Subcutaneous adipose tissue (tissue), 4 donors: Measurements from ENCODE around the gene SPAG9. TPM values are rescaled to one million over a fixed set of nuclear protein-coding genes. Genes with fewer than 3 reads are reported as not detected.

ENCODE experiments used
- total RNA-seq, 4 donors: library from RNA; depleted of rRNA; stranded (reverse); fragments of >200 nt; gene quantifications; one replicate each; pipeline ENCODE4 v1.1.0, GENCODE V29; 2016
- TF ChIP-seq, protein P1 (sequence below): fragments of 450-650 bp; IDR thresholded peaks from one replicate; pipeline ENCODE4 v1.5.1; 2016; ENCODE audit warnings: low read depth, mild to moderate bottlenecking, control low read depth, antibody characterized with exemption, moderate library complexity

Gene SPAG9
- total RNA-seq, 4 donors from 2014 or later: 135 to 153 (median 150) TPM

DNA sequence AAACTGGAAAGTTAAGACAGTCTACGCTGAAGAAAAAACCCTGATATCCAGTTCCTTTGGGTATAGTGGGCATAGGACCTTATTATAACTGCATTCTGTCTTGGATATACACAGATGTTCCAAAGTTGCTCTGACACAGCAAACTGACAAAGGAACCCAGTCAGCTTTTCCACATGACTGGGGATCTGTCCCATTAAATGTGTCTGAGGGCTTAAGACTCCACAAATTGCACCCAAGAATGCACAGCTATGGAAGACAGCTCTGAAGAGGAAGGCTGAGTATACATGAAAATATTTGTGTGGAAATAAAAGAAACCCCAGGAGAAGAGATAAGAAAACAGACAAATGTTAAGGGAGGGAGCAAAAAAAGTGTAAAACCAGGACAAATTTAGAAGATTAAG lies 114.1 kb downstream of the SPAG9 start:
- TF ChIP-seq, protein P1, sequence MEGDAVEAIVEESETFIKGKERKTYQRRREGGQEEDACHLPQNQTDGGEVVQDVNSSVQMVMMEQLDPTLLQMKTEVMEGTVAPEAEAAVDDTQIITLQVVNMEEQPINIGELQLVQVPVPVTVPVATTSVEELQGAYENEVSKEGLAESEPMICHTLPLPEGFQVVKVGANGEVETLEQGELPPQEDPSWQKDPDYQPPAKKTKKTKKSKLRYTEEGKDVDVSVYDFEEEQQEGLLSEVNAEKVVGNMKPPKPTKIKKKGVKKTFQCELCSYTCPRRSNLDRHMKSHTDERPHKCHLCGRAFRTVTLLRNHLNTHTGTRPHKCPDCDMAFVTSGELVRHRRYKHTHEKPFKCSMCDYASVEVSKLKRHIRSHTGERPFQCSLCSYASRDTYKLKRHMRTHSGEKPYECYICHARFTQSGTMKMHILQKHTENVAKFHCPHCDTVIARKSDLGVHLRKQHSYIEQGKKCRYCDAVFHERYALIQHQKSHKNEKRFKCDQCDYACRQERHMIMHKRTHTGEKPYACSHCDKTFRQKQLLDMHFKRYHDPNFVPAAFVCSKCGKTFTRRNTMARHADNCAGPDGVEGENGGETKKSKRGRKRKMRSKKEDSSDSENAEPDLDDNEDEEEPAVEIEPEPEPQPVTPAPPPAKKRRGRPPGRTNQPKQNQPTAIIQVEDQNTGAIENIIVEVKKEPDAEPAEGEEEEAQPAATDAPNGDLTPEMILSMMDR: no peak

DNA sequence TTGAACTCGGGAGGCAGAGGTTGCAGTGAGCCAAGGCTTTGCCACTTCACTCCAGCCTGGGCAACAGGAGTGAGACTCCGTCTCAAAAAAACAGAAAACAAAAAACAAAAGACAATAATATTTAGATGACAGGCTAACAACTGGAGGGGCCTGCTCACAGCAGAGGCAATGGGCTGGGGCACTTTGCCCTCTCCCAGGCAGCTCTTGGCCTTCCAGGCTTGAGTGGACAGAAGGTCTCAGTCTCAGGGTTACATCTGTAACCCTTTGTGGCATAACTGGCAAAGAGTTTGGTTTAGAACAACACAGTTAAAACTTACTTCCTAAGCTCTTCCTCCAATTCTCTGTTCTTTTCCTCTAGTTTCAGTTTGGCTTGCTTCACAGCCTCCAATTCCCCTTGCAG lies 114.9 kb downstream of the SPAG9 start:
- TF ChIP-seq, protein P1: no peak

DNA sequence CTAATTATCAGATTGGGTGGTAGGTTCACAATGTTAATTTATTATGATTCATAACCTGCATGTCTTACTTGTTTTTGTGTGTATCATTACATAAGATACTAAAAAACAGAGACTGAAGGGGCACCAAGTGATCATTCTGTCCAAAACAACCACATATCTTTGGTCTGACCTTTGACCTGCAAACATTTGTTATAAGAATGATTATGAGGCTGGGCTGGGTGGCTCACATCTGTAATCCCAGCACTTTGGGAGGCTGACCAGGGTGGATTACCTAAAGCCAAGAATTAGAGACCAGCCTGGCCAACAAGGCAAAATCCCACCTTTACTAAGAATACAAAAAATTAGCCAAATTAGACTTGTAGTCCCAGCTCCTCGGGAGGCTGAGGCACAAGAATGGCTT lies 116.4 kb downstream of the SPAG9 start:
- TF ChIP-seq, protein P1: no peak

DNA sequence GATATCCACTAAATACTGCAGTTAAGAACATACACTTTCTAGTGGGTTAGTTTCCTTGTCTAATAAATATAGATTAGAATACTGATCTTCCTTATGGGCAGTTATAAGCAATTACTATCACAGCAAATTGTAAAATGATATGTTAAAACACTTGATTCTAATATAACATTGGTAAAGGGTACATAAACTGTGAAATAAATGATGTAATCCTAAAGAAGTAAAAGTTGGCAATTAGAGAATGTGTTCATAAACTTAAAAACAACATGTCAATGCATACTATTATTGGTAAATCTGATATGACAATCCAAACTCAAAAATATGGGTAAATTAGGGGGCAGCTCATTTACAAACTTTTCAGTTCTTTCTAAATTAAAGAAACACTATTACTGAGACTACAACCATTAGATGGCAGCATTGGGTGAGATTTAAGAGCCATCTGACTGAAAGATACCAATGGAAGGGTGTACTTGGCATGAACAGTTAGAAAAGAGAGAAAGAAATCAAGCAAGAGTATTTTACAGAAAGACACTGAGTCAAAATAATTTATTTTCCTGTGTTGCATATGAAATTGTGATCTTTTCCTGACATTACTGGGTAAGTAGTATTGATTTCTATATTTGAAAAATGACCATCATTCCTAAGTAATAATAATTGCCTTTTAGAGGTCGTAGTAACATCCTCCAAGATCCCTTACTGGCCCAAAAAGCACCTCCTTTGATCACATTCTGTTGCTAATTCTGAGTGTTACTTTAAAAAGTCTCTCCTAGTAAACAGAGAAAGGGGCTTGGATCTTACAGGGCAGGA lies 119.6 kb downstream of the SPAG9 start:
- TF ChIP-seq, protein P1: no peak

DNA sequence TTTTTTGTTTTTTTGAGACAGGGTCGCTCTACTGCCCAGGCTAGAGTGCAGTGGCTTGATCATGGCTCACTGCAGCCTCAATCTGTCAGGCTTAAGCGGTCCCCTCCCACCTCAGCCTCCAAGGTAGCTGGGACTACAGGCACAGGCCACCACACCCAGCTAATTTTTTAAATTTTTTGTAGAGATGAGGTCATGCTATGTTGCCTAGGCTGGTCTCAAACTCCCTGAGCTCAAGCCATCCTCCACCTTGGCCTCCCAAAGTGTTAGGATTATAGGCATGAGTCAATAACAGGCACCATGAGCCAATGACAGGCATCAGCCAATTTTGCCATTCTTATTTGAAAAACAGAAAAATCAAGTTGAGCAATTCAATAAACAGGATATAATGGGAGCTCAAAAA lies 125.0 kb downstream of the SPAG9 start:
- TF ChIP-seq, protein P1: no peak

DNA sequence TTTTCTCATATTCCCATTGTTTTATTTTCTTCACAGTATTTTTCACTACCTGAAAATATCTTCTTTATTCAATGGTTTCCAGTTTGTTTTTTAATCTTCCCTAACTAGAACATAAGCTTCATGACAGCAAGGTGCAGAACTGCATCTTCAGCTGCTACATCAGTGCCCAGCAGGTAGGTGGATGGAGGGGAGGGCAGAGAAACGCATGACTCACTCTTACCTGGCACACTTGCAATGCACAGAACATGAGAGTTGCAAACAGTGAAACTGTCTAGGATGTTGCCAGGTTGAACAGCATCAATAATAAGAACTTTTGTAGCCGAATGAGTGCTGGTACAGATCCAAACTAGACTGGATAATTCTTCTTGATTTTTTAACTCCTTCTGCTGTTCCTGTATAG lies 127.1 kb downstream of the SPAG9 start:
- TF ChIP-seq, protein P1: no peak

DNA sequence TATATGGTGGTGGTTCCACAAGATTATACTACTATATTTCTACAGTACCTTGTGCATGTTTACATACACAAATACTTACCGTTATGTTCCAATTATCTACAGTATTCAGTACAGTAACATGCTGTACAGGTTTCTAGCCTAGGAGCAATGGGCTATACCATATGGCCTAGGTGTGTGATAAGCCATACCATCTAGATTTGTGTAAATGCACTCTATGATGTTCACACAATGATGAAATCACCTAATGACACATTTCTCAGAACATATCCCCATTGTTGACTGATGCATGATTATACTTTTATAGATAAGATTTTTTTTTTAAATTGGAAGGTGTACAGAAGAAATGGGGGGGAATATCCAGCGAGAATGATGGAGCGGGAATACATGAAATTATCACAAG lies 131.5 kb downstream of the SPAG9 start:
- TF ChIP-seq, protein P1: no peak
